GM18909 (cell line): Measurements from ENCODE around the gene ZNF407.
"Not testable (repeated sequence)": the region's sequence is repeated elsewhere in the genome, so short reads cannot be mapped to it uniquely, and the experiment has no call there.

ENCODE experiments used
- ATAC-seq: cut with Tn5 transposase; IDR thresholded peaks from one replicate; pipeline ENCODE4 v1.9.1; 2021; ENCODE audit warnings: mild to moderate bottlenecking; ENCODE audit not compliant: unreplicated experiment, poor library complexity

ZNF407 gene

GRCh38 chr18:74597662-74598349 lies at the start of gene ZNF407:
Gene ZNF407, plus strand, starts transcription at chr18:74597870. Its CDS starts 33,150 bp downstream, at chr18:74631020.
- peak; percentile 78 for ATAC-seq

GRCh38 chr18:74549591-74550104 lies 48.0 kb upstream of the ZNF407 start:
- no peak for ATAC-seq

DNA sequence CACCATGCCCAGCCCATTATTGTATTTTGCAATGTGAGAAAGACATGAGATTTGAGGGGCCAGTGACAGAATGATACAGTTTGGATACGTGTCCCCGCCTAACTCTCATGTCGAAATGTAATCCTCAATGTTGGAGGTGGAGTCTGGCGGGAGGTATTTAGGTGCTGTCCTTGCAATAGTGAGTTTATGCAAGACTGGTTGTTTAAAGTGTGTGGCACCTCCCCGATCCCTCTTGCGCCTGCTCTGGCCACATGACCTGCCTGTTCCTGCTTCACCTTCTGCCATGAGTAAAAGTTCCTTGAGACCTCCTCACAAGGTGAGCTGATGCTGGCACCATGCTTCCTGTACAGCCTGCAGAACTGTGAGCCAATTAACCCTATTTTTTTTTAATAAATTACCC lies 46.8 kb upstream of the ZNF407 start:
- no peak for ATAC-seq

DNA sequence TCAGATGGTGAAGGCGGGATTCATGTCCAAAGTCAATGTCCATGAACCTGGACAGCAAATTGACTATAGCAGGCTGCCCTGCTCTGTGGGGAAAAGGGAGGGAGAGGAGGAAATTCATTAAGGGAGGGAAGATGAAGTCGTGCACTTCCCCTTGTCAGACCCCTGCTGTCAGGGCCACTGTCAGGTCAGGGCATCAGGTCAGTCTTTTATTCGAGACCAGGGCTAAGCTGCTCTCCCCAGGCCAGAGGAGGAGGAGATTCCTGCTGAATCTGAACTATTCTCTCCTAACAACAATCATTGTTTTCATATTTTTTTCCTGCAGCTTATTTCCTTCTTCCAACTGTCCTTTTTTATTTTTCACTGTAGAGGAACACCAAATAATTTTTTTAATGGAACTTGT lies 46.2 kb upstream of the ZNF407 start:
- ATAC-seq, result no peak

GRCh38 chr18:74551936-74552555 lies 45.6 kb upstream of the ZNF407 start:
- peak; percentile 98 for ATAC-seq

DNA sequence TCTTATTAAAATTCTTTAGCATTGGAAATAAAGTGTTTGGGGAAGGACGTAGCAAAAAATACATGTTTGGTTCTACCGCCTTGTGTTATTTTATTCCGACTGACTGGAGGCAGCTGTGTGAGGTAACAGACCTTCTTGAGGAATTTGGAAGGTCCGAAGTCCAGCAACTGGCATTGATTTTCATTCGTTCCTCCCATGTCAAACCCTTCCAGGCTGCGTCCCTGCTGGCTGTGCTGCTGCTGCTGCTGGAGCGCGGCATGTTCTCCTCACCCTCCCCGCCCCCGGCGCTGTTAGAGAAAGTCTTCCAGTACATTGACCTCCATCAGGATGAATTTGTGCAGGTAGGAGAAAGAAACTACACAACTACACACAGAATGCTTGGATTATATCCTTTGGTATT lies 41.5 kb upstream of the ZNF407 start:
- ATAC-seq, result no peak

- no peak for ATAC-seq
Observed at GRCh38 chr18:74558096-74558495, 39.6 kb upstream of the ZNF407 start.

DNA sequence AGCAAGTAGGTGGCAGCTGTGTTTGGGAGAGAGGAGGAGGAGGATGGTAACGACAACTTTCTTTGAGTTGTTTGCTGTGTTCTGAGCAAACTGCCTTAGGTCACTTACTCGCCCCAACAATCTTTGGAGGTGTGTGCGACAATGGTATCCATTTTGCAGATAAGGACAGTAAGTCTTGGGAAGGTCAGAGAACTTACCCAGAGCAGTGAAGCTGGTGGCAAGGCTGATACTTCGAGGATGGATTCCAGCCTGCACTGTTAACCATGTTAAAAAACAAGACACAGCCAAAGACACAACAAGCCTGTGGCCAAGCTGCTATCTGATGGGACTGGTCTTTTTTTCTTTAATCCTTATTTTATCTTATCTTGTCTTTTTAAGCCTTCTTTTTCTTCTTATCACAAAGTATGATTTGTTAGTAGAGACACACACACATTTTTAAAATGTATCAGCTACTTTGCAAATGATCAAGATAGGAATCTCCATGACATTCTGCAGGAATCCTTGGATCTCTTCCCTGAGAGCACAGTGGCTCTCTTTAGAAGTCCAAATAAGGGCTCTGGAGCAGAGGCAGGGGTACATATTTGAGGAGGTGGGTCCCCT lies 35.4 kb upstream of the ZNF407 start:
- ATAC-seq, result no peak

DNA sequence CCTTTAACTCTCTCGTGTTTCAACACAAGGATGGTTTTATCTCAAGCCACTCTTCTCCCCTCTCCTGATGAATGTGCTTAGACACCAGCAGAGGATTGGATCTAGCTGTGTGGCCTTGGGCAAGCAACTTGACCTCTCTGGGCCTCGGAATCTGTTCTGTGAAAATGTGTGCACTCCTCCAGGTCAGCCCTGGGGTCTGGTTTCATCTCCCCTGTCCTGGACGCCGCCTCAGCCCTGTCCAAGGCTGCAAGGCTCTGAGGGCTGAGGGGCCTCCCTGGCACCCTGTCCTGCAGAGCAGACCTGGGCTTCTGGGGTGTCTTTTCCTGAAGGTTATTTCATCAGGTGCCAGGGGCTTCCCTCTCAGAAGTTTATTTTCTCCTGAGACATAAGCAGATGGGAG lies 34.9 kb upstream of the ZNF407 start:
- ATAC-seq, result no peak

DNA sequence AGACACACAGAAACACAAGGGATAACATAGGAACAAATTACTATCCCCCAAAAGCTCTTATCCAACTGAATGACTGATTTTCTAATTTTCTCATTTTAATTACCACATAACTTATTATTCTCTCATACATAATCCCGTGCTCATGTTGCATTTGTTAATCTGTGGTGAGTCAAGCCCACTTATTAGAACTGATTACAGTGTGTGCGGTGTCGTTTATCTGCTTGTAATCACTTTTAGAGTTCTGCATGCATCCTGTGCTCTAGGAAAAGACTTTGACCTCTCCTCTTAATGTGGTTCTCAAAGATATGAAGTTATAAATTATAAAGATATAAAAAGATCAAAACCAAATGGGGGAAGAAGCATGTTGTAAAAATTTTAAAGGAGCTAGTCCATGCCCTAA lies 33.7 kb upstream of the ZNF407 start:
- ATAC-seq, result no peak

DNA sequence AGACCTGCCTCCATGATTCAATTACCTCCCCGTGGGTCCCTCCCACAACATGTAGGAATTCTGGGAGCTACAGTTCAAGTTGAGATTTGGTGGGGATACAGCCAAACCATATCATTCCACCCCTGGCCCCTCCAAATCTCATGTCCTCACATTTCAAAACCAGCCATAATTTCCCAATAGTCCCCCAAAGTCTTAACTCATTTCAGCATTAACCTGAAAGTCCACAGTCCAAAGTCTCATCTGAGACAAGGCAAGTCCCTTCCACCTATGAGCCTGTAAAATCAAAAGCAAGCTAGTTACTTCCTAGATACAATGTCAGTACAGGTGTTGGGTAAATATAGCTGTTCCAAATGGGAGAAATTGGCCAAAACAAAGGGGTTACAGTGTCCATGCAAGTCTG lies 32.5 kb upstream of the ZNF407 start:
- ATAC-seq, result not testable (repeated sequence)

DNA sequence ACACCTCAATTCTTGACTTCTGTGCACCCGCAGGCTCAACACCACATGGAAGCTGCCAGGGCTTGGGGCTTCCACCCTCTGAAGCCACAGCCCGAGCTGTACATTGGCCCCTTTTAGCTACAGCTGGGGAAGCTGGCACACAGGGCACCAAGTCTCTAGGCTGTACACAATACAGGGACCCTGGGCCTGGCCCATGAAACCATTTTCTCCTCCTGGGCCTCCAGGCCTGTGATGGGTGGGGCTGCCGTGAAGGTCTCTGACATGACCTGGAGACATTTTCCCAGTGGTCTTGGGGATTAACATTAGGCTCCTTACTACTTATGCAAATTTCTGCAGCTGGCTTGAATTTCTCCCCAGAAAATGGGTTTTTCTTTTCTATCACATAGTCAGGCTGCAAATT lies 31.7 kb upstream of the ZNF407 start:
- not testable (repeated sequence) for ATAC-seq

DNA sequence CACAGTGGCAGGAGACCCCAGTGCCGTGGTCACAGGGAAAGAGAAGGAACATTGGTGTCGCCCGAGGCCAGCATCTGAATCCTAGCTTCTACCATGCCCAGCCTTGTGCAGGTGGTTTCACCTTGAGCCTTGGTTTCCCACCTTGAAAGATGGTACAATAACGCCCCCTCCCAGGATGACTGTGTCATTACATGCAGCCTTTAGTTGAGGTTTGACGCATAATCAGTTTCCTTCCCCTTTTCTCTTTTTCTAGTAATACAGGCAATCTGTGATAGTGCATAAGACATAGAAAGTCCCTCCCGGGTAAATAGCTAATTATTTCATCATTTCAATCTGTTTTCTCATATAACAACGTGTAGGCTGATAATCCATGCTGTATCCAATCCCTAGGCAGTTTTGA lies 29.8 kb upstream of the ZNF407 start:
- no peak for ATAC-seq

- no peak for ATAC-seq
Observed at GRCh38 chr18:74569401-74569800, 28.3 kb upstream of the ZNF407 start.

GRCh38 chr18:74570266-74570665 lies 27.4 kb upstream of the ZNF407 start:
- no peak for ATAC-seq

GRCh38 chr18:74571895-74572680 lies 25.6 kb upstream of the ZNF407 start:
- ATAC-seq, result no peak

GRCh38 chr18:74573053-74573452 lies 24.6 kb upstream of the ZNF407 start:
- no peak for ATAC-seq

- ATAC-seq, result no peak
Observed at GRCh38 chr18:74574916-74575315, 22.8 kb upstream of the ZNF407 start.

DNA sequence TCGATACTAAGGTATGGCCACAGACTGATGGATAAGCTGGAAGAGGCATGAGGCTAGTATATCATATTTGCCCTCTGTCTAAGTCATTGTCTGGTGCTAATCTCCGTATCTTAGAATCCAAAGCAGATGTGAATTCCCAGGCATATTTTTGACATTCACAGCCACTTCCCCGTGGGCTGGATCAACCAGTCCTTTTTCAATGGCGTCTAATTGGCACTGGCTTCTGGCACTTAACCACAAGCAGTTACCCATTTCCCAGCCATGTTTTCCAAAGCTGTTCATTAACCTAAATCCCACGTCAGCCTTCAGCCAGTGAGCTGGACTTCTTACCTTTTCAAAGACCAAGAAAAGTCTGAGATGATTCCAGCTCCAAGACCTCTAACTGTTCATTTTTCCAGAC lies 20.7 kb upstream of the ZNF407 start:
- ATAC-seq, result no peak

DNA sequence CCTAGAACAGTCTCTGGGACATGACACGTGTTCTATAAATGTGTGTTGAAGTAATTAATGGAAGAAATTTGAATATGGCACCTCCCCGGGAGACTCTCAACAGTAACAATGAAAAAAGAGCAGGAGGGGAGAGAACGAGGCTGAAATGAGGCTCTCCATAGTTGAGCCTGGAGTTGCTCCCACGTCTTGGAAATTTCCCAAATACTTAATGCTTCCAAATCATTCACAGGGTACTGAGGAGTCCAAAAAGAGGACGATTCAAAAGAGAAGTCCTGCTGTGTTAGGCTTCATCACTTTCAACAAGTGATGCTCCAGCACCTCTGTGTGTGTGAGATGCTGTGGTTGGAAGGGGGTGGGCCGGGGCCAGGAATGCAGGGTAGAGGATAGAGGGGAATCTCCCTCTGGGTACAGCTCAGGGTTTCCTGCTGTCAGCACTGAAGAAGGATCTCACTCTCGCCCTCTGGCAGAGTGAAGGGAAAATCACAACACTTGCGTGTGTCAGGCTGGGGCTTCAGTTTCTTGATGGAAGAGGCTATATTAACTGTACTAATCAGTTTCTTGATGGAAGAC lies 18.1 kb upstream of the ZNF407 start:
- ATAC-seq, result no peak
